NCI-H187 treated with DMSO at 0.1 percent for 48 hours (cell line): Measurements from ENCODE around the gene DSE.

ENCODE experiments used
- DNase-seq: peaks from one replicate; lab custom pipeline; 2025; lab: John Stamatoyannopoulos, UW

Gene DSE

GRCh38 chr6:116362276-116362675 is 8.5 kb upstream of the DSE start:
- DNase-seq, result no peak

- no peak for DNase-seq
Observed at GRCh38 chr6:116363759-116364158, 7.0 kb upstream of the DSE start.

- DNase-seq, result no peak
Observed at GRCh38 chr6:116364321-116364720, 6.4 kb upstream of the DSE start.

GRCh38 chr6:116365743-116366142 is 5.0 kb upstream of the DSE start:
- no peak for DNase-seq

- DNase-seq, result no peak
Observed at GRCh38 chr6:116366740-116367275, 3.9 kb upstream of the DSE start.

- DNase-seq, result no peak
Observed at GRCh38 chr6:116369540-116369939, 1.2 kb upstream of the DSE start.

- DNase-seq, result no peak
Observed at GRCh38 chr6:116369964-116370759, 585 bp upstream of the DSE start.

GRCh38 chr6:116371120-116371917 is 572 bp downstream of the DSE start:
- no peak for DNase-seq

- no peak for DNase-seq
Observed at GRCh38 chr6:116371918-116372209, 1.1 kb downstream of the DSE start.

GRCh38 chr6:116373300-116373699 is 2.6 kb downstream of the DSE start:
- DNase-seq, result no peak

- DNase-seq, result no peak
Observed at GRCh38 chr6:116373940-116374339, 3.2 kb downstream of the DSE start.

GRCh38 chr6:116374586-116374985 is 3.8 kb downstream of the DSE start:
- DNase-seq, result no peak

GRCh38 chr6:116375262-116375661 is 4.5 kb downstream of the DSE start:
- no peak for DNase-seq

- DNase-seq, result no peak
Observed at GRCh38 chr6:116376149-116376548, 5.4 kb downstream of the DSE start.

GRCh38 chr6:116379764-116380163 is 9.0 kb downstream of the DSE start:
- DNase-seq, result no peak

- DNase-seq, result no peak
Observed at GRCh38 chr6:116380346-116380745, 9.6 kb downstream of the DSE start.

- DNase-seq, result no peak
Observed at GRCh38 chr6:116381000-116381399, 10.3 kb downstream of the DSE start.

GRCh38 chr6:116382587-116382986 is 11.8 kb downstream of the DSE start:
- DNase-seq, result no peak

- DNase-seq, result no peak
Observed at GRCh38 chr6:116384727-116385458, 14.1 kb downstream of the DSE start.

GRCh38 chr6:116385459-116385802 is 14.7 kb downstream of the DSE start:
- no peak for DNase-seq

GRCh38 chr6:116385921-116386320 is 15.2 kb downstream of the DSE start:
- no peak for DNase-seq

GRCh38 chr6:116386581-116387299 is 16.0 kb downstream of the DSE start:
- DNase-seq, result no peak
